Activated naive CD4-positive, alpha-beta T cell treated with anti-CD3 and anti-CD28 coated beads, Interleukin-2, amount 50 U/mL, for 72 hours (primary cell): ENCODE results near the gene FAM3A. TPM values are rescaled to one million over a fixed set of nuclear protein-coding genes. Genes with fewer than 3 reads are reported as not detected.

ENCODE experiments used
- ATAC-seq, 2 donors: fragments of 150-1000 bp; cut with Tn5 transposase; 2 replicates each; pipeline ENCODE4 v1.10.0; 2021; ENCODE audit warnings: mild to moderate bottlenecking in 2 of 2, moderate library complexity in 2 of 2
- DNase-seq, 2 donors: peaks; one replicate each; pipeline ENCODE4 v3.0.0; 2021 to 2022; ENCODE audit warnings: low spot score in 2 of 2
- H3K27ac Mint-ChIP-seq, 2 donors: one replicate each; pipeline ENCODE4 v1.8.0; 2022; ENCODE audit warnings: mild to moderate bottlenecking in 2 of 2, mixed read lengths in 2 of 2
- H3K36me3 Mint-ChIP-seq, 2 donors: one replicate each; pipeline ENCODE4 v1.8.0; 2022; ENCODE audit warnings: mixed read lengths in 2 of 2
- H3K9me3 Mint-ChIP-seq, 2 donors: one replicate each; pipeline ENCODE4 v1.8.0; 2022; ENCODE audit warnings: mixed read lengths in 2 of 2
- total RNA-seq, 2 donors: library from RNA; stranded (reverse); gene quantifications; one replicate each; pipeline ENCODE4 v1.2.3, GENCODE V29; 2022

FAM3A gene
- total RNA-seq, 2 donors from 2014 or later: 27.7 to 32.7 TPM

- DNase-seq (no peak), ATAC-seq (no peak)
- H3K9me3 Mint-ChIP-seq: no peaks in the 10 kb centered on the region
- H3K36me3 Mint-ChIP-seq: no peaks in the 10 kb centered on the region
- no peak overlapping the region for H3K27ac Mint-ChIP-seq
Observed at GRCh38 chrX:154476821-154477220, 39.2 kb downstream of the FAM3A start.

GRCh38 chrX:154473683-154474082 is 42.3 kb downstream of the FAM3A start:
- no peak for DNase-seq
- no peaks in the 10 kb centered on the region for H3K9me3 Mint-ChIP-seq
- no peak overlapping the region for H3K27ac Mint-ChIP-seq
- H3K36me3 Mint-ChIP-seq: no peaks in the 10 kb centered on the region
- no peak for ATAC-seq

- Mint-ChIP-seq H3K9me3 (no peaks in the 10 kb centered on the region), H3K27ac (no peak overlapping the region), H3K36me3 (no peaks in the 10 kb centered on the region)
- DNase-seq (no peak), ATAC-seq (peak in 1 of 2 donors; percentile 13)
Observed at GRCh38 chrX:154472685-154473632, 43.1 kb downstream of the FAM3A start.

GRCh38 chrX:154471839-154472684 is 44.0 kb downstream of the FAM3A start:
- DNase-seq (no peak), ATAC-seq (no peak)
- no peaks in the 10 kb centered on the region for H3K36me3 Mint-ChIP-seq
- H3K9me3 Mint-ChIP-seq: no peaks in the 10 kb centered on the region
- H3K27ac Mint-ChIP-seq: no peak overlapping the region

- ATAC-seq (no peak), DNase-seq (no peak)
- Mint-ChIP-seq H3K9me3 (no peaks in the 10 kb centered on the region), H3K27ac (no peak overlapping the region), H3K36me3 (no peaks in the 10 kb centered on the region)
Observed at GRCh38 chrX:154470914-154471568, 45.0 kb downstream of the FAM3A start.

GRCh38 chrX:154470434-154470833 is 45.6 kb downstream of the FAM3A start:
- no peak for DNase-seq
- H3K9me3 Mint-ChIP-seq: no peaks in the 10 kb centered on the region
- H3K27ac Mint-ChIP-seq: no peak overlapping the region
- no peaks in the 10 kb centered on the region for H3K36me3 Mint-ChIP-seq
- no peak for ATAC-seq

GRCh38 chrX:154469880-154470279 is 46.2 kb downstream of the FAM3A start:
- DNase-seq (no peak), ATAC-seq (no peak)
- H3K9me3 Mint-ChIP-seq: no peaks in the 10 kb centered on the region
- H3K27ac Mint-ChIP-seq: no peak overlapping the region
- H3K36me3 Mint-ChIP-seq: no peaks in the 10 kb centered on the region

- no peak for ATAC-seq
- H3K9me3 Mint-ChIP-seq: no peaks in the 10 kb centered on the region
- no peak for DNase-seq
- H3K27ac Mint-ChIP-seq: no peak overlapping the region
- H3K36me3 Mint-ChIP-seq: no peaks in the 10 kb centered on the region
Observed at GRCh38 chrX:154469114-154469513, 46.9 kb downstream of the FAM3A start.

- Mint-ChIP-seq H3K27ac (no peak overlapping the region), H3K9me3 (no peaks in the 10 kb centered on the region), H3K36me3 (no peaks in the 10 kb centered on the region)
- ATAC-seq (no peak), DNase-seq (no peak)
Observed at GRCh38 chrX:154468217-154468616, 47.8 kb downstream of the FAM3A start.

GRCh38 chrX:154467556-154467955 is 48.5 kb downstream of the FAM3A start:
- H3K9me3 Mint-ChIP-seq: no peaks in the 10 kb centered on the region
- DNase-seq (no peak), ATAC-seq (no peak)
- no peak overlapping the region for H3K27ac Mint-ChIP-seq
- H3K36me3 Mint-ChIP-seq: no peaks in the 10 kb centered on the region

- no peak for DNase-seq
- Mint-ChIP-seq H3K27ac (no peak overlapping the region), H3K36me3 (no peaks in the 10 kb centered on the region), H3K9me3 (no peaks in the 10 kb centered on the region)
- ATAC-seq: no peak
Observed at GRCh38 chrX:154466907-154467306, 49.1 kb downstream of the FAM3A start.

- Mint-ChIP-seq H3K27ac (no peak overlapping the region), H3K9me3 (no peaks in the 10 kb centered on the region), H3K36me3 (no peaks in the 10 kb centered on the region)
- ATAC-seq: no peak
- no peak for DNase-seq
Observed at GRCh38 chrX:154466036-154466435, 50.0 kb downstream of the FAM3A start.

GRCh38 chrX:154465601-154466000 is 50.4 kb downstream of the FAM3A start:
- Mint-ChIP-seq H3K36me3 (no peaks in the 10 kb centered on the region), H3K9me3 (no peaks in the 10 kb centered on the region), H3K27ac (no peak overlapping the region)
- DNase-seq: no peak
- ATAC-seq: no peak

- Mint-ChIP-seq H3K27ac (no peak overlapping the region), H3K9me3 (no peaks in the 10 kb centered on the region), H3K36me3 (no peaks in the 10 kb centered on the region)
- ATAC-seq (no peak), DNase-seq (no peak)
Observed at GRCh38 chrX:154464806-154465365, 51.1 kb downstream of the FAM3A start.

GRCh38 chrX:154463611-154464220 is 52.3 kb downstream of the FAM3A start:
- Mint-ChIP-seq H3K36me3 (no peaks in the 10 kb centered on the region), H3K27ac (no peak overlapping the region), H3K9me3 (no peaks in the 10 kb centered on the region)
- ATAC-seq: no peak
- no peak for DNase-seq

- DNase-seq (no peak), ATAC-seq (no peak)
- peaks cover 2 to 3% of the 10 kb centered on the region in 2 donors for H3K36me3 Mint-ChIP-seq
- no peaks in the 10 kb centered on the region for H3K9me3 Mint-ChIP-seq
- H3K27ac Mint-ChIP-seq: no peak overlapping the region
Observed at GRCh38 chrX:154462396-154462795, 53.6 kb downstream of the FAM3A start.
